Motor neuron (in vitro differentiated cells): ENCODE results near the gene FAM170A. TPM values are rescaled to one million over a fixed set of nuclear protein-coding genes. Genes with fewer than 3 reads are reported as not detected.

Source experiments
- ATAC-seq, 8 experiments: fragments of 200-7000 bp; cut with Tn5 transposase; replicated peaks in 6 of 8; 2 replicates each; pipeline ENCODE4 v1.8.0; 2021; ENCODE audit warnings: mild to moderate bottlenecking in 8 of 8, moderate library complexity in 8 of 8
- H3K27ac ChIP-seq, 2 donors: fragments of 250-450 bp; sonication (Bioruptor Pico); 2 replicates each; pipeline ENCODE4 v1.9.0; 2021; ENCODE audit warnings: antibody characterized with exemption in 2 of 2, mild to moderate bottlenecking in 2 of 2, moderate library complexity in 1 of 2
- H3K4me1 ChIP-seq, 2 donors: fragments of 250-450 bp; sonication (Bioruptor Pico); replicated peaks in 1 of 2; 2 replicates each; pipeline ENCODE4 v1.6.1; 2021; ENCODE audit warnings: antibody characterized with exemption in 2 of 2, mild to moderate bottlenecking in 2 of 2, moderate library complexity in 1 of 2
- H3K4me3 ChIP-seq, 5 donors: fragments of 250-450 bp; sonication (Bioruptor Pico); 2 replicates each; pipeline ENCODE4 v1.9.0; 2021; ENCODE audit warnings: antibody characterized with exemption in 5 of 5, mild to moderate bottlenecking in 5 of 5, moderate library complexity in 4 of 5
- WGBS, 10 experiments: fragments of 450-650 bp; shearing (Covaris generic); methylation state at CpG; one replicate each; pipeline ENCODE4 v1.0.0; 2022; 5-methylcytosine and 5-hydroxymethylcytosine counted together
- in situ Hi-C, 9 experiments: fragments of 400-800 bp; cut with MboI; loops; one replicate each; pipeline ENCODE4 v1.15.0; 2021; ENCODE audit warnings: low sequenced_read_pairs in 9 of 9, low pct_unique_long_range_greater_than_20kb in 2 of 9; ENCODE audit not compliant: unreplicated experiment in 9 of 9
- total RNA-seq, 8 experiments: library from RNA; unstranded; fragments of 300-600 nt; gene quantifications; 2 replicates each; pipeline versions ENCODE4 v1.2.3 to v1.2.4, GENCODE V29; 2022

The FAM170A gene
- total RNA-seq: not detected

GRCh38 chr5:119629339-119629738, at the start of gene FAM170A:
Gene FAM170A (plus strand): TSS chr5:119629558. CDS start chr5:119629769, 211 bp downstream.
- 14 to 100% (median 89%) methylated on average over 1 to 9 of the region's 9 CpGs for WGBS, 10 experiments
- in situ Hi-C loops: no loop called here
- Histone ChIP-seq H3K4me1 (no peaks in the 10 kb centered on the region), H3K4me3 (no peak within 1 kb of the TSS), H3K27ac (no peak within 1 kb of the TSS)
- no peak for ATAC-seq

GRCh38 chr5:119582987-119583386, 46.4 kb upstream of the FAM170A start:
- in situ Hi-C loops: no loop called here
- Histone ChIP-seq H3K4me1 (no peaks in the 10 kb centered on the region), H3K27ac (no peak overlapping the region), H3K4me3 (no peak overlapping the region)
- WGBS, 10 experiments: 0 to 29% (median 0%) methylated on average over 1 of the region's 1 CpG; no CpG with 5 or more reads in 5 of the 10 experiments
- ATAC-seq: peak in 1 of 8 experiments; percentile 25

- Histone ChIP-seq H3K4me1 (no peaks in the 10 kb centered on the region), H3K4me3 (no peak overlapping the region), H3K27ac (no peak overlapping the region)
- ATAC-seq: peak in 4 of 8 experiments; percentile 20 to 79 (median 42)
- in situ Hi-C loops: no loop called here
- 0 to 83% (median 57%) methylated on average over 1 to 3 of the region's 3 CpGs; no CpG with 5 or more reads in 1 of the 10 experiments for WGBS, 10 experiments
Observed at GRCh38 chr5:119583684-119584083, 45.7 kb upstream of the FAM170A start.

GRCh38 chr5:119596046-119596445, 33.3 kb upstream of the FAM170A start:
- no peak overlapping the region for H3K27ac ChIP-seq
- ATAC-seq: no peak
- WGBS, 10 experiments: 0 to 89% (median 62%) methylated on average over 1 of the region's 1 CpG; no CpG with 5 or more reads in 4 of the 10 experiments
- in situ Hi-C loops: no loop called here
- no peaks in the 10 kb centered on the region for H3K4me1 ChIP-seq
- no peak overlapping the region for H3K4me3 ChIP-seq

GRCh38 chr5:119597728-119598298, 31.5 kb upstream of the FAM170A start:
- Histone ChIP-seq H3K27ac (no peak overlapping the region), H3K4me3 (no peak overlapping the region), H3K4me1 (no peaks in the 10 kb centered on the region)
- in situ Hi-C loops: no loop called here
- ATAC-seq: no peak
- 0 to 80% (median 58%) methylated on average over 1 to 2 of the region's 2 CpGs; no CpG with 5 or more reads in 3 of the 10 experiments for WGBS, 10 experiments

GRCh38 chr5:119613937-119614336, 15.4 kb upstream of the FAM170A start:
- H3K4me1 ChIP-seq: no peaks in the 10 kb centered on the region
- in situ Hi-C loops: no loop called here
- ATAC-seq: peak in 4 of 8 experiments; percentile 32 to 49 (median 38)

GRCh38 chr5:119614838-119615237, 14.5 kb upstream of the FAM170A start:
- Histone ChIP-seq H3K4me1 (no peaks in the 10 kb centered on the region), H3K4me3 (no peak overlapping the region), H3K27ac (no peak overlapping the region)
- ATAC-seq: no peak
- 0 to 100% (median 53%) methylated on average over 1 to 2 of the region's 2 CpGs for WGBS, 10 experiments
- in situ Hi-C loops: no loop called here

More at GRCh38 chr5:119613937-119614336, 15.4 kb upstream of the FAM170A start:
- Histone ChIP-seq H3K27ac (no peak overlapping the region), H3K4me3 (no peak overlapping the region)

GRCh38 chr5:119626086-119626485, 3.3 kb upstream of the FAM170A start:
- Histone ChIP-seq H3K27ac (no peak overlapping the region), H3K4me1 (no peaks in the 10 kb centered on the region), H3K4me3 (no peak overlapping the region)
- WGBS, 10 experiments: 0 to 89% (median 54%) methylated on average over 2 of the region's 2 CpGs; no CpG with 5 or more reads in 1 of the 10 experiments
- in situ Hi-C loops: no loop called here
- no peak for ATAC-seq

- in situ Hi-C loops: no loop called here
- H3K27ac ChIP-seq: no peak overlapping the region
- ATAC-seq: no peak
- no peak overlapping the region for H3K4me3 ChIP-seq
- 0 to 100% (median 67%) methylated on average over 1 to 7 of the region's 9 CpGs; no CpG with 5 or more reads in 1 of the 10 experiments for WGBS, 10 experiments
- no peaks in the 10 kb centered on the region for H3K4me1 ChIP-seq
Observed at GRCh38 chr5:119630752-119631440, 1.5 kb downstream of the FAM170A start.

GRCh38 chr5:119631660-119632059, 2.3 kb downstream of the FAM170A start:
- in situ Hi-C loops: no loop called here
- H3K27ac ChIP-seq: no peak overlapping the region
- H3K4me3 ChIP-seq: no peak overlapping the region
- no peak for ATAC-seq
- WGBS, 10 experiments: 33 to 100% (median 86%) methylated on average over 1 to 3 of the region's 3 CpGs
- no peaks in the 10 kb centered on the region for H3K4me1 ChIP-seq

GRCh38 chr5:119651486-119651885, 22.1 kb downstream of the FAM170A start:
- no peak overlapping the region for H3K27ac ChIP-seq
- no peak overlapping the region for H3K4me3 ChIP-seq
- no peak for ATAC-seq
- no peaks in the 10 kb centered on the region for H3K4me1 ChIP-seq
- in situ Hi-C loops: no loop called here

GRCh38 chr5:119655061-119655460, 25.7 kb downstream of the FAM170A start:
- Histone ChIP-seq H3K4me1 (no peaks in the 10 kb centered on the region), H3K27ac (no peak overlapping the region), H3K4me3 (no peak overlapping the region)
- no peak for ATAC-seq
- in situ Hi-C loops: no loop called here
- 25 to 100% (median 86%) methylated on average over 2 of the region's 2 CpGs; no CpG with 5 or more reads in 3 of the 10 experiments for WGBS, 10 experiments

GRCh38 chr5:119656023-119656422, 26.7 kb downstream of the FAM170A start:
- H3K27ac ChIP-seq: no peak overlapping the region
- in situ Hi-C loops: no loop called here
- H3K4me1 ChIP-seq: no peaks in the 10 kb centered on the region
- ATAC-seq: no peak
- H3K4me3 ChIP-seq: no peak overlapping the region

- Histone ChIP-seq H3K4me1 (no peaks in the 10 kb centered on the region), H3K4me3 (no peak overlapping the region), H3K27ac (no peak overlapping the region)
- ATAC-seq: no peak
- in situ Hi-C loops: no loop called here
Observed at GRCh38 chr5:119666542-119666941, 37.2 kb downstream of the FAM170A start.
